ENCODE results near the gene YPEL5. TPM values are rescaled to one million over a fixed set of nuclear protein-coding genes. Genes with fewer than 3 reads are reported as not detected.

YPEL5 gene
- polyA plus RNA-seq, 3 donors = 231 to 254 (median 235) TPM

- WGBS (ENCODE audit: insufficient coverage) = 96% methylated on average over 3 of the region's 3 CpGs
- intact Hi-C loops (cut with micrococcal nuclease) = no loop called here
- no peak for DNase-seq
- Histone ChIP-seq H3K4me2 (replicated peaks; ENCODE audit: extremely low read depth, low read length, poor library complexity, severe bottlenecking) (no peak overlapping the region), H3K79me2 (ENCODE audit: insufficient read depth, low read length) (no peaks in the 10 kb centered on the region), H3K9me3 (replicated peaks in 1 of 2; ENCODE audit: control insufficient read depth in 1 of 2, insufficient read depth in 1 of 2, low read length in 2 of 2) (no peaks in the 10 kb centered on the region), H3K9ac (ENCODE audit: insufficient read depth, low read length, poor library complexity, severe bottlenecking) (no peak overlapping the region), H3K4me3 (replicated peaks in 1 of 3; ENCODE audit: low read depth in 2 of 3, low read length in 3 of 3) (no peak overlapping the region), H4K20me1 (ENCODE audit: insufficient read depth, low read length) (no peaks in the 10 kb centered on the region), H3K27me3 (ENCODE audit: control insufficient read depth in 2 of 2, insufficient read depth in 2 of 2, low read length in 2 of 2) (no peaks in the 10 kb centered on the region), H3K27ac (ENCODE audit: low read depth in 1 of 2, low read length in 2 of 2) (no peak overlapping the region), H3K4me1 (ENCODE audit: control insufficient read depth in 1 of 2, insufficient read depth in 2 of 2, low read length in 2 of 2) (peaks cover 4 to 5% of the 10 kb centered on the region in 2 donors), H3K36me3 (replicated peaks in 1 of 2; ENCODE audit: control insufficient read depth in 1 of 2, insufficient read depth in 2 of 2, low read length in 2 of 2) (no peaks in the 10 kb centered on the region), H2AFZ (ENCODE audit: insufficient read depth, low read depth, low read length, poor library complexity, severe bottlenecking) (no peak overlapping the region)
- no peak for TF ChIP-seq CTCF (IDR thresholded peaks at IDR 0.05)
- Mint-ChIP-seq H3K36me3 (no peaks in the 10 kb centered on the region), H3K4me1 (peaks cover 7% of the 10 kb centered on the region), H3K27ac (no peak overlapping the region), H3K9me3 (peaks cover 0 to 2% (median 0%) of the 10 kb centered on the region in 7 donors), H3K4me3 (no peak overlapping the region), H3K27me3 (ENCODE audit: low read depth in 3 of 3) (peaks cover 0 to 8% (median 4%) of the 10 kb centered on the region in 3 donors)
These were observed 33.4 kb downstream of the YPEL5 start for GRCh38 chr2:30180226-30180625.

DNA sequence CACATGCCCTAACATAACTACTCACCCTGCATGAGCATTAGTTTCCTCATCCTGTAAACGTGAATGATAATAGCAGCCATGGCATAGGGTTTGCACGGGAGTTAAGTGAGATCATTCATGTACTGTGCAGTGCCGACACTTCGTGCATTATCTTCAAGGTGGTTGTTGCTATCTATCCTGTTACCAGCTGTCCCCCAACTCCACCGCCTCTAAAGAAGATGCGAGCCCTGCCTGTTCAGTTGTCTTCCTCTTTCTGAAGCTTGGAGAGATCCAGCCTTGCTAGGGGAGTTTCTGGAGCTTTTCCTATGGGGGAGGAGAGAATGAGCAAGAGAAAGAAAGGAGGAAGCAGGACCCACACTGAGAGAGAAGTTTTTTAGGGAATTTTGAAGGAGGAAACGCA, 34.4 kb downstream of the YPEL5 start:
- H3K27me3 Mint-ChIP-seq (ENCODE audit: low read depth in 3 of 3) = peaks cover 2 to 8% (median 4%) of the 10 kb centered on the region in 3 donors
- no peak overlapping the region for H3K4me3 Mint-ChIP-seq
- intact Hi-C loops (cut with micrococcal nuclease) = no loop called here
- Histone ChIP-seq H3K4me2 (replicated peaks; ENCODE audit: extremely low read depth, low read length, poor library complexity, severe bottlenecking) (no peak overlapping the region), H4K20me1 (ENCODE audit: insufficient read depth, low read length) (no peaks in the 10 kb centered on the region), H3K4me1 (ENCODE audit: control insufficient read depth in 1 of 2, insufficient read depth in 2 of 2, low read length in 2 of 2) (peaks cover 10 to 11% of the 10 kb centered on the region in 2 donors), H3K9me3 (replicated peaks in 1 of 2; ENCODE audit: control insufficient read depth in 1 of 2, insufficient read depth in 1 of 2, low read length in 2 of 2) (no peaks in the 10 kb centered on the region), H3K4me3 (replicated peaks in 1 of 3; ENCODE audit: low read depth in 2 of 3, low read length in 3 of 3) (no peak overlapping the region), H3K27ac (ENCODE audit: low read depth in 1 of 2, low read length in 2 of 2) (no peak overlapping the region), H2AFZ (ENCODE audit: insufficient read depth, low read depth, low read length, poor library complexity, severe bottlenecking) (no peak overlapping the region), H3K36me3 (replicated peaks in 1 of 2; ENCODE audit: control insufficient read depth in 1 of 2, insufficient read depth in 2 of 2, low read length in 2 of 2) (no peaks in the 10 kb centered on the region), H3K79me2 (ENCODE audit: insufficient read depth, low read length) (no peaks in the 10 kb centered on the region), H3K9ac (ENCODE audit: insufficient read depth, low read length, poor library complexity, severe bottlenecking) (no peak overlapping the region), H3K27me3 (ENCODE audit: control insufficient read depth in 2 of 2, insufficient read depth in 2 of 2, low read length in 2 of 2) (no peaks in the 10 kb centered on the region)
- H3K36me3 Mint-ChIP-seq = no peaks in the 10 kb centered on the region
- WGBS (ENCODE audit: insufficient coverage) = 81% methylated on average over 5 of the region's 7 CpGs
- no peak overlapping the region for H3K27ac Mint-ChIP-seq
- peaks cover 0 to 2% (median 0%) of the 10 kb centered on the region in 7 donors for H3K9me3 Mint-ChIP-seq
- no peak for TF ChIP-seq CTCF (IDR thresholded peaks at IDR 0.05)
- H3K4me1 Mint-ChIP-seq = peaks cover 13% of the 10 kb centered on the region
- DNase-seq = no peak

All from CD14-positive monocyte (primary cell).